ENCODE results near the gene HNRNPA3.

Gene HNRNPA3

DNA sequence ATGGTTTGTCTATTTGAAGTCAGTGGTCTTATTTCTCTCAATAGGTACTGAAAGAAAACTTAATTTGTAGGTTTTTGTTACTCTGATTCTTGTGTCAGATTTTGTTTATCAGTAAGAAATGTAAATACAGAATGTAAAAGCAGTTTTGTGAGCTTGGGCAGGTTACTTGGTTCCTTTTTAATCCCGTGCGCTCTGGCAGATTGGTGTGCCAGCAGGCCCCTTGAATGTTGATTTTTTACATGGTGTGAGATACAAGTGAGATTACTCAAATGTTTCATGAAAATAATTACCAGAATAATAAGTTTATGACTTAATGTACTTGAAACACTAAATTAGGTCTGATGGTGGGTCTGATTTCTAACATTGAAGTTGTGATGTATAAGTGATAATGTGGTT is 13.4 kb downstream of the HNRNPA3 start:
- no peaks in the 10 kb centered on the region for H3K9me3 ChIP-seq (ENCODE audit: insufficient read depth, low read depth, low read length)
- H3K79me2 ChIP-seq (ENCODE audit: insufficient read depth, low read length), result peaks cover 19% of the 10 kb centered on the region; the same call in 1 of the 2 replicates
- no peaks in the 10 kb centered on the region for H3K9me2 ChIP-seq (replicated peaks; ENCODE audit: low read depth, low read length)
- no peak overlapping the region for H2AFZ ChIP-seq (ENCODE audit: low read length)
- no peak overlapping the region for H3K4me2 ChIP-seq (ENCODE audit: low read depth, low read length, poor library complexity, severe bottlenecking)
- H3K9ac ChIP-seq (ENCODE audit: low read depth, low read length, poor library complexity, severe bottlenecking), result no peak overlapping the region
- no peaks in the 10 kb centered on the region for H3K4me1 ChIP-seq (ENCODE audit: insufficient read depth, low read length, poor library complexity, severe bottlenecking)
- H3F3A ChIP-seq (ENCODE audit: low read depth), result peaks cover 13% of the 10 kb centered on the region; the same call in 1 of the 2 replicates
- H3K4me3 ChIP-seq (ENCODE audit: low read length, poor library complexity, severe bottlenecking), result no peak overlapping the region
- H3K27me3 ChIP-seq (ENCODE audit: insufficient read depth, low read length, poor library complexity, severe bottlenecking), result no peaks in the 10 kb centered on the region
- TF ChIP-seq, protein P1, sequence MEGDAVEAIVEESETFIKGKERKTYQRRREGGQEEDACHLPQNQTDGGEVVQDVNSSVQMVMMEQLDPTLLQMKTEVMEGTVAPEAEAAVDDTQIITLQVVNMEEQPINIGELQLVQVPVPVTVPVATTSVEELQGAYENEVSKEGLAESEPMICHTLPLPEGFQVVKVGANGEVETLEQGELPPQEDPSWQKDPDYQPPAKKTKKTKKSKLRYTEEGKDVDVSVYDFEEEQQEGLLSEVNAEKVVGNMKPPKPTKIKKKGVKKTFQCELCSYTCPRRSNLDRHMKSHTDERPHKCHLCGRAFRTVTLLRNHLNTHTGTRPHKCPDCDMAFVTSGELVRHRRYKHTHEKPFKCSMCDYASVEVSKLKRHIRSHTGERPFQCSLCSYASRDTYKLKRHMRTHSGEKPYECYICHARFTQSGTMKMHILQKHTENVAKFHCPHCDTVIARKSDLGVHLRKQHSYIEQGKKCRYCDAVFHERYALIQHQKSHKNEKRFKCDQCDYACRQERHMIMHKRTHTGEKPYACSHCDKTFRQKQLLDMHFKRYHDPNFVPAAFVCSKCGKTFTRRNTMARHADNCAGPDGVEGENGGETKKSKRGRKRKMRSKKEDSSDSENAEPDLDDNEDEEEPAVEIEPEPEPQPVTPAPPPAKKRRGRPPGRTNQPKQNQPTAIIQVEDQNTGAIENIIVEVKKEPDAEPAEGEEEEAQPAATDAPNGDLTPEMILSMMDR (conservative IDR thresholded peaks at IDR 0.05; ENCODE audit: low read length), result no peak
- peaks cover 55% of the 10 kb centered on the region for H3K36me3 ChIP-seq (ENCODE audit: insufficient read depth, low read length)
- H4K20me1 ChIP-seq (ENCODE audit: insufficient read depth, low read length, poor library complexity, severe bottlenecking), result peaks cover 41% of the 10 kb centered on the region

DNA sequence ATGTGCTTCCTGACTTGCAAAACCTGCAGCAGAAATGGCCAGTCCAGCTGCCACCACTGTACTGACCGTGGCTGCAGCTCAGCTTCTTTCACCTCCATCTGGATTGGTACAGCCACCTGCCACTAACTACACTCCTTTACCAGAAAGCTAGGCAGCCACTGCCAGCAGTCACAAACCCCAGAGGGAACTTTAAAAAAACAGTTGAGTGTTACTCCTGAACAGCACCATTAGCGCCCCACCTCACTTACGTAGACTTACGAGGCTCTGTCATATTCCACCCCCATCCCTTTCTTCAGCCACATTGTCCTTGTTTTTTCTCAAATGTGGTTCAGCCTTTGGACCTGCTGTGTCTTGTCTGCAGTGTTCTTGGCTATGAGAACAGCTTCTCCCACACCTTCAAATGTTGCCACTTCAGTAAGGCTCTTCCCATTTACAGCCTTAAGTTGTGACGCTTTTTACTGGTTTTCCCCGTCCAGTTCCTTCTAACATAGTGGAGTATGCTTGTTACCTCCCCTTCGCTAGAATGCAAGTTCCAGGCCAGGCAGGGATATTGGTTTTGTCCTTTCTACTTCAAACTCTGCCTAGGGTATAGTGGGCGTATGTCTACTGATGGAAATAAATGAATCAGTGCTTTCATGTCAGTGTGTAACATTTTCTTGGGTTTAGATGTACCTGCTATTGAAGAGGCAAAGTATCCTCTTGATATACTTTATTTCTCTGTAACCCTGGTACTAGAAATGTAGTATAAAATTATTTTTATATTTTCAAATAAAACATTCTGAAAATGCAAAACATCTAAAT is 17.0 kb downstream of the HNRNPA3 start:
- Histone ChIP-seq H3K79me2 (ENCODE audit: insufficient read depth, low read length) (peaks cover 8% of the 10 kb centered on the region), H3K9ac (ENCODE audit: low read depth, low read length, poor library complexity, severe bottlenecking) (no peak overlapping the region), H3K4me3 (ENCODE audit: low read length, poor library complexity, severe bottlenecking) (no peak overlapping the region), H2AFZ (ENCODE audit: low read length) (no peak overlapping the region), H3K4me1 (ENCODE audit: insufficient read depth, low read length, poor library complexity, severe bottlenecking) (no peaks in the 10 kb centered on the region), H3K9me2 (replicated peaks; ENCODE audit: low read depth, low read length) (no peaks in the 10 kb centered on the region), H3K27me3 (ENCODE audit: insufficient read depth, low read length, poor library complexity, severe bottlenecking) (no peaks in the 10 kb centered on the region), H3K9me3 (ENCODE audit: insufficient read depth, low read depth, low read length) (no peaks in the 10 kb centered on the region), H3K4me2 (ENCODE audit: low read depth, low read length, poor library complexity, severe bottlenecking) (no peak overlapping the region), H3K36me3 (ENCODE audit: insufficient read depth, low read length) (peaks cover 57% of the 10 kb centered on the region), H3F3A (ENCODE audit: low read depth) (peaks cover 13% of the 10 kb centered on the region; the same call in 1 of the 2 replicates), H4K20me1 (ENCODE audit: insufficient read depth, low read length, poor library complexity, severe bottlenecking) (peaks cover 11% of the 10 kb centered on the region)
- no peak for TF ChIP-seq EZH2phosphoT487 (IDR thresholded peaks at IDR 0.05; ENCODE audit: borderline replicate concordance)
- TF ChIP-seq, protein P1 (conservative IDR thresholded peaks at IDR 0.05; ENCODE audit: low read length), result no peak

GRCh38 chr2:177231270-177231669 is 18.7 kb downstream of the HNRNPA3 start:
- no peak overlapping the region for H2AFZ ChIP-seq (ENCODE audit: low read length)
- no peaks in the 10 kb centered on the region for H3K9me2 ChIP-seq (replicated peaks; ENCODE audit: low read depth, low read length)
- peaks cover 13% of the 10 kb centered on the region for H4K20me1 ChIP-seq (ENCODE audit: insufficient read depth, low read length, poor library complexity, severe bottlenecking)
- H3K36me3 ChIP-seq (ENCODE audit: insufficient read depth, low read length), result peaks cover 54% of the 10 kb centered on the region
- no peak overlapping the region for H3K4me2 ChIP-seq (ENCODE audit: low read depth, low read length, poor library complexity, severe bottlenecking)
- no peaks in the 10 kb centered on the region for H3K4me1 ChIP-seq (ENCODE audit: insufficient read depth, low read length, poor library complexity, severe bottlenecking)
- H3K79me2 ChIP-seq (ENCODE audit: insufficient read depth, low read length), result peaks cover 20% of the 10 kb centered on the region
- no peak overlapping the region for H3K9ac ChIP-seq (ENCODE audit: low read depth, low read length, poor library complexity, severe bottlenecking)
- H3K4me3 ChIP-seq (ENCODE audit: low read length, poor library complexity, severe bottlenecking), result no peak overlapping the region
- H3F3A ChIP-seq (ENCODE audit: low read depth), result 0 out of 2 replicates have a peak, but pooled peaks cover 4% of the 10 kb centered on the region
- H3K9me3 ChIP-seq (ENCODE audit: insufficient read depth, low read depth, low read length), result no peaks in the 10 kb centered on the region
- no peaks in the 10 kb centered on the region for H3K27me3 ChIP-seq (ENCODE audit: insufficient read depth, low read length, poor library complexity, severe bottlenecking)
- TF ChIP-seq, protein P1 (conservative IDR thresholded peaks at IDR 0.05; ENCODE audit: low read length), result no peak
